Measurements from ENCODE around the gene INKA2. TPM values are rescaled to one million over a fixed set of nuclear protein-coding genes. Genes with fewer than 3 reads are reported as not detected.

Gene INKA2
- total RNA-seq, 1 donor from 2014 or later: 5.4 TPM

- DNase-seq (ENCODE audit: low spot score): no peak
Measured at GRCh38 chr1:111717450-111717849, 21.7 kb downstream of the INKA2 start.

GRCh38 chr1:111716333-111716732, 22.9 kb downstream of the INKA2 start:
- H3K36me3 Mint-ChIP-seq (ENCODE audit: low read depth): peaks cover 5% of the 10 kb centered on the region
- DNase-seq (ENCODE audit: low spot score): no peak
- no peak overlapping the region for H3K27ac Mint-ChIP-seq (ENCODE audit: unreplicated experiment)
- H3K9me3 Mint-ChIP-seq (ENCODE audit: low read depth): no peaks in the 10 kb centered on the region
- peaks cover 9% of the 10 kb centered on the region for H3K4me1 Mint-ChIP-seq (ENCODE audit: low read depth)
- no peak overlapping the region for H3K4me3 Mint-ChIP-seq (ENCODE audit: unreplicated experiment)
- no peak for TF ChIP-seq CTCF (IDR thresholded peaks at IDR 0.05)
- no peaks in the 10 kb centered on the region for H3K27me3 Mint-ChIP-seq (ENCODE audit: low read depth)

More at GRCh38 chr1:111717450-111717849, 21.7 kb downstream of the INKA2 start:
- H3K4me1 Mint-ChIP-seq (ENCODE audit: low read depth): peaks cover 18% of the 10 kb centered on the region
- no peaks in the 10 kb centered on the region for H3K27me3 Mint-ChIP-seq (ENCODE audit: low read depth)
- no peaks in the 10 kb centered on the region for H3K9me3 Mint-ChIP-seq (ENCODE audit: low read depth)
- H3K4me3 Mint-ChIP-seq (ENCODE audit: unreplicated experiment): no peak overlapping the region
- H3K27ac Mint-ChIP-seq (ENCODE audit: unreplicated experiment): no peak overlapping the region
- peaks cover 5% of the 10 kb centered on the region for H3K36me3 Mint-ChIP-seq (ENCODE audit: low read depth)
- TF ChIP-seq CTCF (IDR thresholded peaks at IDR 0.05): no peak

- H3K27ac Mint-ChIP-seq (ENCODE audit: unreplicated experiment): no peak overlapping the region
- no peak for DNase-seq (ENCODE audit: low spot score)
- no peaks in the 10 kb centered on the region for H3K4me1 Mint-ChIP-seq (ENCODE audit: low read depth)
- no peaks in the 10 kb centered on the region for H3K9me3 Mint-ChIP-seq (ENCODE audit: low read depth)
- no peak overlapping the region for H3K4me3 Mint-ChIP-seq (ENCODE audit: unreplicated experiment)
- H3K36me3 Mint-ChIP-seq (ENCODE audit: low read depth): peaks cover 7% of the 10 kb centered on the region
- no peak for TF ChIP-seq CTCF (IDR thresholded peaks at IDR 0.05)
- H3K27me3 Mint-ChIP-seq (ENCODE audit: low read depth): no peaks in the 10 kb centered on the region
Measured at GRCh38 chr1:111709986-111710385, 29.2 kb downstream of the INKA2 start.

- no peaks in the 10 kb centered on the region for H3K4me1 Mint-ChIP-seq (ENCODE audit: low read depth)
- peak overlapping the region; percentile 45 for H3K27ac Mint-ChIP-seq (ENCODE audit: unreplicated experiment)
- no peaks in the 10 kb centered on the region for H3K9me3 Mint-ChIP-seq (ENCODE audit: low read depth)
- H3K4me3 Mint-ChIP-seq (ENCODE audit: unreplicated experiment): no peak overlapping the region
- no peak for TF ChIP-seq CTCF (IDR thresholded peaks at IDR 0.05)
- no peaks in the 10 kb centered on the region for H3K27me3 Mint-ChIP-seq (ENCODE audit: low read depth)
- peaks cover 13% of the 10 kb centered on the region for H3K36me3 Mint-ChIP-seq (ENCODE audit: low read depth)
- no peak for DNase-seq (ENCODE audit: low spot score)
Measured at GRCh38 chr1:111707906-111708305, 31.3 kb downstream of the INKA2 start.

- H3K9me3 Mint-ChIP-seq (ENCODE audit: low read depth): no peaks in the 10 kb centered on the region
- H3K27me3 Mint-ChIP-seq (ENCODE audit: low read depth): no peaks in the 10 kb centered on the region
- no peak overlapping the region for H3K4me3 Mint-ChIP-seq (ENCODE audit: unreplicated experiment)
- TF ChIP-seq CTCF (IDR thresholded peaks at IDR 0.05): no peak
- H3K36me3 Mint-ChIP-seq (ENCODE audit: low read depth): peaks cover 15% of the 10 kb centered on the region
- no peaks in the 10 kb centered on the region for H3K4me1 Mint-ChIP-seq (ENCODE audit: low read depth)
- DNase-seq (ENCODE audit: low spot score): no peak
- no peak overlapping the region for H3K27ac Mint-ChIP-seq (ENCODE audit: unreplicated experiment)
Measured at GRCh38 chr1:111706921-111707320, 32.3 kb downstream of the INKA2 start.
